HepG2 (cell line): ENCODE measurements around the gene MTCH1. TPM values are rescaled to one million over a fixed set of nuclear protein-coding genes. Genes with fewer than 3 reads are reported as not detected.

Experiments
- ARNTL ChIP-seq: sonication (generic); formaldehyde crosslinking; IDR thresholded peaks from 2 replicates; pipeline ENCODE4 v1.4.0; 2020; ENCODE audit warnings: mild to moderate bottlenecking, missing genetic modification reagents
- ATF7-NPFF ChIP-seq: sonication (generic); formaldehyde crosslinking; IDR thresholded peaks from 2 replicates; pipeline ENCODE4 v1.8.1; 2023; ENCODE audit warnings: mild to moderate bottlenecking, low read depth, missing genetic modification reagents, moderate library complexity
- CEBPB ChIP-seq: IDR thresholded peaks from 2 replicates; pipeline ENCODE4 v1.6.1; 2011; ENCODE audit warnings: low read depth, low read length, improper control_type of control experiment, borderline replicate concordance
- ERF ChIP-seq: IDR thresholded peaks from 2 replicates; pipeline ENCODE4 v1.6.1; 2018; ENCODE audit warnings: missing biosample characterization, missing genetic modification reagents
- FOXK1 ChIP-seq: sonication (generic); formaldehyde crosslinking; IDR thresholded peaks from 2 replicates; pipeline ENCODE4 v1.4.0; 2020; ENCODE audit warnings: low read depth, missing genetic modification reagents, borderline replicate concordance
- MBNL3 ChIP-seq: fragments of 250-450 bp; sonication (Bioruptor Pico); conservative IDR thresholded peaks from 2 replicates; pipeline ENCODE4 v1.8.0; 2022; ENCODE audit warnings: mild to moderate bottlenecking, inconsistent platforms
- PAF1 ChIP-seq: IDR thresholded peaks from 2 replicates; pipeline ENCODE4 v1.6.1; 2016; ENCODE audit warnings: missing genetic modification reagents, missing compliant biosample characterization
- PHF20 ChIP-seq: sonication (generic); formaldehyde crosslinking; IDR thresholded peaks from 2 replicates; pipeline ENCODE4 v1.5.0; 2020; ENCODE audit warnings: mild to moderate bottlenecking, missing genetic modification reagents
- RAD21 ChIP-seq: fragments of 450-650 bp; formaldehyde crosslinking; IDR thresholded peaks from 2 replicates; pipeline ENCODE4 v1.5.0; 2020; ENCODE audit warnings: mild to moderate bottlenecking
- RFX1 ChIP-seq: fragments of 450-650 bp; IDR thresholded peaks from 2 replicates; pipeline ENCODE4 v1.6.1; 2017
- SALL2 ChIP-seq: sonication (generic); formaldehyde crosslinking; IDR thresholded peaks from 2 replicates; pipeline ENCODE4 v1.8.1; 2023; ENCODE audit warnings: mild to moderate bottlenecking, missing genetic modification reagents, inconsistent platforms
- SIN3A ChIP-seq: IDR thresholded peaks from 2 replicates; pipeline ENCODE4 v1.6.1; 2011; ENCODE audit warnings: low read depth, mild to moderate bottlenecking, control low read depth, low read length, borderline replicate concordance
- SP4 ChIP-seq: sonication (generic); formaldehyde crosslinking; IDR thresholded peaks from 2 replicates; pipeline ENCODE4 v1.8.1; 2023; ENCODE audit warnings: mild to moderate bottlenecking, missing genetic modification reagents
- SRSF9 ChIP-seq: fragments of 200-400 bp; formaldehyde crosslinking; IDR thresholded peaks from 2 replicates; pipeline ENCODE4 v1.6.1; 2018; ENCODE audit warnings: borderline replicate concordance, mild to moderate bottlenecking, low read depth, low read length; ENCODE audit not compliant: insufficient read depth, poor library complexity, severe bottlenecking
- TAF15 ChIP-seq: fragments of 200-400 bp; formaldehyde crosslinking; IDR thresholded peaks from one replicate; pipeline ENCODE4 v1.6.1; 2018; ENCODE audit warnings: mild to moderate bottlenecking, low read depth, low read length; ENCODE audit not compliant: poor library complexity, severe bottlenecking
- TCF7L2 ChIP-seq: IDR thresholded peaks from 2 replicates; pipeline ENCODE4 v1.6.1; 2011; ENCODE audit warnings: mild to moderate bottlenecking, low read depth, low read length, moderate library complexity
- ZNF232 ChIP-seq: sonication (generic); formaldehyde crosslinking; IDR thresholded peaks from 2 replicates; pipeline ENCODE4 v1.4.0; 2020; ENCODE audit warnings: missing genetic modification reagents, borderline replicate concordance
- ZNF644 ChIP-seq: IDR thresholded peaks from 2 replicates; pipeline ENCODE4 v1.6.1; 2016; ENCODE audit warnings: low read depth
- ZNF713 ChIP-seq: sonication (generic); formaldehyde crosslinking; IDR thresholded peaks from 2 replicates; pipeline ENCODE4 v1.4.0; 2020; ENCODE audit warnings: mild to moderate bottlenecking, missing genetic modification reagents
- ZNF841 ChIP-seq: sonication (generic); formaldehyde crosslinking; IDR thresholded peaks from 2 replicates; pipeline ENCODE4 v1.8.1; 2023; ENCODE audit warnings: missing genetic modification reagents, borderline replicate concordance
- ZZZ3 ChIP-seq: sonication (generic); formaldehyde crosslinking; IDR thresholded peaks from 2 replicates; pipeline ENCODE4 v1.4.0; 2020; ENCODE audit warnings: missing genetic modification reagents, mild to moderate bottlenecking, borderline replicate concordance
- polyA plus RNA-seq, 8 experiments: library from polyadenylated mRNA; depleted of rRNA in 3 of 8; stranded (reverse) in 7 of 8; unstranded in 1 of 8; fragments of >200 nt; fragmentation: Illumina TruSeq in 4 of 8; extraction: Trizol in 4 of 8; gene quantifications; 2 replicates each; pipeline versions ENCODE4 v1.2.1 to v1.2.3, GENCODE V29; 2011 to 2016; ENCODE audit warnings: low read depth in 4 of 8, missing spikeins in 1 of 8, mixed read lengths in 1 of 8; ENCODE audit not compliant: insufficient read depth in 1 of 8
- total RNA-seq, 5 experiments: library from RNA; depleted of rRNA; stranded (reverse); fragments of >200 nt; fragmentation: Illumina TruSeq; extraction: Trizol; gene quantifications; 2 replicates each; pipeline ENCODE4 v1.2.3, GENCODE V29; 2016; ENCODE audit warnings: low read depth in 1 of 5
- TF ChIP-seq, protein P1 (sequence below): fragments of 450-650 bp; IDR thresholded peaks from 2 replicates; pipeline ENCODE4 v1.6.1; 2017; ENCODE audit warnings: mild to moderate bottlenecking
- TF ChIP-seq, protein P2 (sequence below): sonication (generic); formaldehyde crosslinking; IDR thresholded peaks from 2 replicates; pipeline ENCODE4 v1.8.1; 2023; ENCODE audit warnings: missing genetic modification reagents, mild to moderate bottlenecking, borderline replicate concordance
- TF ChIP-seq, protein P3 (sequence below): sonication (generic); formaldehyde crosslinking; IDR thresholded peaks from 2 replicates; pipeline ENCODE4 v1.5.1; 2020; ENCODE audit warnings: mild to moderate bottlenecking, missing genetic modification reagents

Gene MTCH1
- total and polyA plus RNA-seq, 2 of the 13 experiments (the other 11 are each of a cell fraction or from before 2014, with no cell fraction given): 86.2 to 144 TPM

- TF ChIP-seq SALL2 (CRISPR knock-in tag) (no peak), ZNF713 (CRISPR knock-in tag) (no peak), ZNF644 (CRISPR knock-in tag) (no peak), SP4 (CRISPR knock-in tag) (peak; percentile 99), SIN3A (peak; percentile 97; the same call in 1 of the 2 replicates), ARNTL (peak; percentile 71), PHF20 (CRISPR knock-in tag) (peak; percentile 92), TCF7L2 (no peak), RAD21 (CRISPR knock-in tag) (peak; percentile 69; the same call in 1 of the 2 replicates), ERF (CRISPR knock-in tag) (peak; percentile 96), ZZZ3 (CRISPR knock-in tag) (0 out of 2 replicates have a peak, but pooled peaks have one; percentile 43), TAF15 (peak; percentile 21), ZNF232 (no peak), FOXK1 (CRISPR knock-in tag) (0 out of 2 replicates have a peak, but pooled peaks have one; percentile 38), ZNF841 (CRISPR knock-in tag) (0 out of 2 replicates have a peak, but pooled peaks have one; percentile 55), PAF1 (CRISPR knock-in tag) (no peak), CEBPB (no peak), MBNL3 (CRISPR knock-in tag) (no peak), RFX1 (no peak), SRSF9 (no peak), ATF7-NPFF (CRISPR knock-in tag) (peak; percentile 97)
- TF ChIP-seq, protein P1, sequence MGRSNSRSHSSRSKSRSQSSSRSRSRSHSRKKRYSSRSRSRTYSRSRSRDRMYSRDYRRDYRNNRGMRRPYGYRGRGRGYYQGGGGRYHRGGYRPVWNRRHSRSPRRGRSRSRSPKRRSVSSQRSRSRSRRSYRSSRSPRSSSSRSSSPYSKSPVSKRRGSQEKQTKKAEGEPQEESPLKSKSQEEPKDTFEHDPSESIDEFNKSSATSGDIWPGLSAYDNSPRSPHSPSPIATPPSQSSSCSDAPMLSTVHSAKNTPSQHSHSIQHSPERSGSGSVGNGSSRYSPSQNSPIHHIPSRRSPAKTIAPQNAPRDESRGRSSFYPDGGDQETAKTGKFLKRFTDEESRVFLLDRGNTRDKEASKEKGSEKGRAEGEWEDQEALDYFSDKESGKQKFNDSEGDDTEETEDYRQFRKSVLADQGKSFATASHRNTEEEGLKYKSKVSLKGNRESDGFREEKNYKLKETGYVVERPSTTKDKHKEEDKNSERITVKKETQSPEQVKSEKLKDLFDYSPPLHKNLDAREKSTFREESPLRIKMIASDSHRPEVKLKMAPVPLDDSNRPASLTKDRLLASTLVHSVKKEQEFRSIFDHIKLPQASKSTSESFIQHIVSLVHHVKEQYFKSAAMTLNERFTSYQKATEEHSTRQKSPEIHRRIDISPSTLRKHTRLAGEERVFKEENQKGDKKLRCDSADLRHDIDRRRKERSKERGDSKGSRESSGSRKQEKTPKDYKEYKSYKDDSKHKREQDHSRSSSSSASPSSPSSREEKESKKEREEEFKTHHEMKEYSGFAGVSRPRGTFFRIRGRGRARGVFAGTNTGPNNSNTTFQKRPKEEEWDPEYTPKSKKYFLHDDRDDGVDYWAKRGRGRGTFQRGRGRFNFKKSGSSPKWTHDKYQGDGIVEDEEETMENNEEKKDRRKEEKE: no peak
- TF ChIP-seq, protein P2, sequence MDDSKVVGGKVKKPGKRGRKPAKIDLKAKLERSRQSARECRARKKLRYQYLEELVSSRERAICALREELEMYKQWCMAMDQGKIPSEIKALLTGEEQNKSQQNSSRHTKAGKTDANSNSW (CRISPR knock-in tag): peak; percentile 92
- TF ChIP-seq, protein P3, sequence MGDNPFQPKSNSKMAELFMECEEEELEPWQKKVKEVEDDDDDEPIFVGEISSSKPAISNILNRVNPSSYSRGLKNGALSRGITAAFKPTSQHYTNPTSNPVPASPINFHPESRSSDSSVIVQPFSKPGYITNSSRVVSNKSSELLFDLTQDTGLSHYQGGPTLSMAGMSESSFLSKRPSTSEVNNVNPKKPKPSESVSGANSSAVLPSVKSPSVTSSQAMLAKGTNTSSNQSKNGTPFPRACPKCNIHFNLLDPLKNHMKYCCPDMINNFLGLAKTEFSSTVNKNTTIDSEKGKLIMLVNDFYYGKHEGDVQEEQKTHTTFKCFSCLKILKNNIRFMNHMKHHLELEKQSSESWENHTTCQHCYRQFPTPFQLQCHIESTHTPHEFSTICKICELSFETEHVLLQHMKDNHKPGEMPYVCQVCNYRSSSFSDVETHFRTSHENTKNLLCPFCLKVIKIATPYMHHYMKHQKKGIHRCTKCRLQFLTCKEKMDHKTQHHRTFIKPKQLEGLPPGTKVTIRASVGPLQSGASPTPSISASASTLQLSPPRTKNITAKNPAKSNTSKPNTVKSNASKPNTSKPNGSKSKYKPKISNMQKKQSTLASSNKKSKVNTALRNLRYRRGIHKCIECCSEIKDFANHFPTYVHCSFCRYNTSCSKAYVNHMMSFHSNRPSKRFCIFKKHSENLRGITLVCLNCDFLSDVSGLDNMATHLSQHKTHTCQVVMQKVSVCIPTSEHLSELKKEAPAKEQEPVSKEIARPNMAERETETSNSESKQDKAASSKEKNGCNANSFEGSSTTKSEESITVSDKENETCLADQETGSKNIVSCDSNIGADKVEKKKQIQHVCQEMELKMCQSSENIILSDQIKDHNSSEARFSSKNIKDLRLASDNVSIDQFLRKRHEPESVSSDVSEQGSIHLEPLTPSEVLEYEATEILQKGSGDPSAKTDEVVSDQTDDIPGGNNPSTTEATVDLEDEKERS (CRISPR knock-in tag): 0 out of 2 replicates have a peak, but pooled peaks have one; percentile 36
These were observed at the start of gene MTCH1 (continued) for GRCh38 chr6:36985808-36986703.
